ENCODE results near the gene RABL2A. TPM values are rescaled to one million over a fixed set of nuclear protein-coding genes. Genes with fewer than 3 reads are reported as not detected.
"Not testable (repeated sequence)": the region's sequence is repeated elsewhere in the genome, so short reads cannot be mapped to it uniquely, and the experiment has no call there.

RABL2A gene
- 13.4 and 18.7 TPM in 2 replicates for total RNA-seq (ENCODE audit: low replicate concordance)

DNA sequence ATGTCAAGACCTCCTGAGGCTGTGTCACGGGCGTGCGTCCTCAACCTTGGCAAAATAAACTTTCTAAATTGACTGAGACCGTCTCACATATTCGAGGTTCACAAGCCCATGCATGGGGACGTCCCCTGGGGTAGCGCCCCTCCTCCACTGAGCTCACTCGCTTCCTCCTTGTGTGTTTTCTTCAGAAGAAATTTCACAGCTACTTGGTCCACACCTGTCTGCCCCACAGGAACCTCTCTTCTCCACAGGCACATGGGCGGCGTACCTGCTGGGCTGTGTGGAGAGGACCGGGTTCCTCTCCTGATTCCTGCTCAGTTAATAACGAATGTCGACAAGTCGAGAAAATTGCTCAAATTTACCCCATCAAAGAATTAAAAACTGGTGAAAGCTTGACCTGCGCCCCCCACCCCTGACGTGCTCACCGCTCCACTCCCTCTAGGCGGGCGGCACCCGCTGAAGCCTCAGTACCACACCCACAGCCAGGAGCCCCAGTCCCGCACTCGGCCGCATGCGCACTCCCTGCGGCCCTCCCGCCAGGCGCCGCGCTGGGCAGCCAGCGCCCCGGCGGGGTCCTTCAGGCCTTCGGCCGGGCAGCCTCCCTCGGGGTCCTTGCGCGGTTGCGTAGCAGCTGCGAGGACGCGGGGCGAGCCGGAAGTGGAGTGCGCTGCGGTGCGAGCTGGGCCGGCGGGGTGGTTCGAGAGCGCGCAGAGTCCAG is at the start of gene RABL2A:
Gene RABL2A, plus strand, starts transcription at position 651 of the 715 bp plus-strand sequence. CDS start 1,341 bp downstream, outside the sequence.
- Histone ChIP-seq H3K4me3 (peak within 1 kb of the TSS; percentile 54), H2AFZ (replicated peaks) (peak within 1 kb of the TSS; percentile 50), H3K4me2 (peak within 1 kb of the TSS; percentile 76), H3K9ac (peak within 1 kb of the TSS; percentile 42)
- H3K27me3 Mint-ChIP-seq (ENCODE audit: insufficient read depth, low read depth); H3K27me3 ChIP-seq; H3K4me1 ChIP-seq; H3K36me3 ChIP-seq; H3F3A ChIP-seq (ENCODE audit: low read depth); H3K79me2 ChIP-seq (ENCODE audit: low read depth); H4K20me1 ChIP-seq (ENCODE audit: low read depth); H3K9me3 ChIP-seq (ENCODE audit: low read depth); H3K27ac ChIP-seq; H3K36me3 Mint-ChIP-seq; H3K9me3 Mint-ChIP-seq; H3K4me1 Mint-ChIP-seq: not testable (repeated sequence)
- Mint-ChIP-seq H3K27ac (peak within 1 kb of the TSS; percentile 40), H3K4me3 (peak within 1 kb of the TSS; percentile 91)
- peak; percentile 88 for DNase-seq (ENCODE audit: low spot score)

DNA sequence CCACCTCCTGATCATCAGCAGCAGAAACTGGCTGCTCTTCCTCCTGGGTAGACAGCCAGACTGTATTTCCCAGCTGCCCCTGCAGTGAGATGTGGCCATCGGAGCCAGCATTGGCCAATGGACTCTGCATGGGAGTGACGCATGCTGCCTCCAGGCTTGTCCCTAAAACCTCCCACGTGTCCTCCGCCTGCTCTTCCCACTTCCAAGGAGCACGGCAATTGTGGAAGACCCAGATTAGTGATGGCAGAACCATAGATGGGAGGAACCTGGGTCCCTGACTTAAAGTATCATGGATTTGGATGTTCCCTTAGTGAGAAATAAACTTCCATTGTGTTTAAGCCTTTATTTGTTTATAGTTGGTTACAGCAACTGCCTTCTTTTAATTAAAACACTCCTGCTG is 48.6 kb upstream of the RABL2A start:
- DNase-seq (ENCODE audit: low spot score); H3K36me3 ChIP-seq; H3K27ac ChIP-seq; H3K36me3 Mint-ChIP-seq; H3K79me2 ChIP-seq (ENCODE audit: low read depth); H3K9me3 ChIP-seq (ENCODE audit: low read depth); H3F3A ChIP-seq (ENCODE audit: low read depth); H3K27ac Mint-ChIP-seq; H3K27me3 Mint-ChIP-seq (ENCODE audit: insufficient read depth, low read depth); H3K4me3 Mint-ChIP-seq; H3K4me1 ChIP-seq; H4K20me1 ChIP-seq (ENCODE audit: low read depth); H3K4me3 ChIP-seq; H3K9ac ChIP-seq; H2AFZ ChIP-seq (replicated peaks); H3K9me3 Mint-ChIP-seq; H3K4me2 ChIP-seq; H3K27me3 ChIP-seq: not testable (repeated sequence)
- H3K4me1 Mint-ChIP-seq, result peaks cover 14% of the 10 kb centered on the region

DNA sequence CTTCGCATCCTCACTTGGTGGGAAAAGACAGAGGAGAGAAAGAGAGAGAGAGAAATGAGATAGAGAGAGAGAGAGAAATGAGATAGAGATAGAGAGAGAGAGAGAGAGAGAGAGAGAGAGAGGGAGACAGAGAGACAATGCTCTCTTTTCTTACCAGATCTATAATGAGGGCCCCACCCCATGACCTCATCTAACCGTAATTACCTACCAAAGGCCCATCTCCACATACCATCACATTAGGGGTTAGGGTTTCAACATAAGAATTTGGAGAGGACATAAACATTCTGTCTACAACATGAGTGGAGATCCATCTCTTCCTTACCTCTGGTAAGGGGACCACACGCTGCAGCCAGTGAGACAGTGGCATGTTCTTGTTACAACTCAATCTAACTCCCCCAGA is 44.6 kb upstream of the RABL2A start:
- not testable (repeated sequence) for H3K4me3 ChIP-seq; H3K9ac ChIP-seq; H3K27me3 ChIP-seq; H3K9me3 Mint-ChIP-seq; H4K20me1 ChIP-seq (ENCODE audit: low read depth); H3K36me3 ChIP-seq; H3F3A ChIP-seq (ENCODE audit: low read depth); H3K36me3 Mint-ChIP-seq; H3K27ac ChIP-seq; H2AFZ ChIP-seq (replicated peaks); H3K9me3 ChIP-seq (ENCODE audit: low read depth); H3K27me3 Mint-ChIP-seq (ENCODE audit: insufficient read depth, low read depth)
- DNase-seq (ENCODE audit: low spot score), result peak; percentile 10
- peaks cover 21% of the 10 kb centered on the region for H3K4me1 Mint-ChIP-seq
- Histone ChIP-seq H3K79me2 (ENCODE audit: low read depth) (peaks cover 13% of the 10 kb centered on the region), H3K4me2 (peak overlapping the region; percentile 95), H3K4me1 (peaks cover 11% of the 10 kb centered on the region)
- peak overlapping the region; percentile 82 for H3K4me3 Mint-ChIP-seq
- peak overlapping the region; percentile 73 for H3K27ac Mint-ChIP-seq

DNA sequence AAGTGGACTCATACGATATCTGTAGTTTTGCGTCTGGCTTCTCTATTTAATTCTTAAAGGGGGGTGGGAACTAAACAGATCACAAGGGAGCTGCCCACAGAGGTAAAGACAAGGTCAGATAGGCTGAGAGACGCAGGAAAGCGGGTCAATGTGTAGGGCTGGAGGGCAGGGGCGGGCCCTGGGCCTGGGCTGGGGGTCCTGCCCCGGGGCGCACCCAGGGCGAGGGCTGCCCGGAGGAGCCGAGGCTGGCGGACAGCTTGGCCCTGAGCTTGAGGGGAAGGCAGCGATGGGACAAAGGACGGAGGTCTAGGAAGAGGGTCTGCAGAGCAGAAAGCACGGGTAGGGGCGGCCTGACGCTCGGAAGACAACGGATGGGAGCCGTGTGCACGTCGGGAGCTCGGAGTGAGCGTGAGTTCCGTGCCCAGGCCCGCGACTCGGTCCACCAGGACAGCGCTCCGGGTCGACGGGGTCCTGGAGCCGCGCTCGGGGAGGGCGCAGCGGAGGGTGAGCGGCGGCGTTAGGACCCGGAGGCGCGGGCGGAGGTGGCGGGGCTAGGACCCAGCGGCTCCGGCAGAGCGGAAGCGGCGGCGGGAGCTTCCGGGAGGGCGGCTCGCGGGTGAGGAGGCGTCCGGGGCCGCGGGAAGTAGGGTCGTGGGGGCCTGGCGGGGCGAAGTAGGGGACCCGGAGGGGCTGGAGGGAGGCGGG is 43.4 kb upstream of the RABL2A start:
- H3K27me3 ChIP-seq, H3K27ac ChIP-seq: not testable (repeated sequence)
- peak overlapping the region; percentile 88 for H3K4me3 Mint-ChIP-seq

DNA sequence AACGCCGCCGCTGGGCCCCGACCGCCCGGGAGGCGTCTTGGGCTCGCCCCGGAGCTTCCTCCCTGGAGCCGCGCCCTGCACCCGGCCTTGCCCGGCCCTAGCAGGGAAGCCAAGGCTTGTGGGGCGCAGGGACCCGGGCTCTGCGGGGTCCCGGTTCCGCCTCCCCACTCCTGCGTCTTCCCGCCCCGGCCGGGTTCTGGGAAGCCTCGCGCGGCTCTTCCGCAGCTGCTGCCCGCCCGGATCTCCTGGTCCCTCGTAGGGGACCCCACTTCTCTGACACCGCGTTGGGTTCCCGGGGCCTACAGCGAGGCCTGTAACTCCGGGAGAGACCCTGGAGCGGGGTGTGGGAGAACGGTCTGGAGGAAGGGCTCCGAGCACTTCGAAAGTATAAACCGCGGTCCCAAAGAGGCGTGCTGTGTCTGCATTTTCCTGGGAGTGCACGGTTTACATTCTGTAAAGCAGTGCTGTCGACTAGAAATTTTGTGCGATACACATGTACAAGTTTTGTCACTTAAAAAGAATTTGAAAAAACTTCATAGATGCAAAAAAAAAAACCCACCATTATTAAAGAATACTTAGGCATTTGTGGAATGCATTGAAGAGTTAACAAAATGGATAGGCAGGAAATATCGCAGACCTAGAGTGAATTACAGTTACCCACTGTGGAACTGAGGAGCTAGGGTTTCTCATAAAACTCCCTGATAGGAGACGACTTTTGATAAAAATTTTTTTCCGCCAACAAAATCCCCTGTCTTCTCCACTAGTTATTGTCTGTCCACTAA is 42.6 kb upstream of the RABL2A start:
- H4K20me1 ChIP-seq (ENCODE audit: low read depth); H3F3A ChIP-seq (ENCODE audit: low read depth); H3K27me3 ChIP-seq; DNase-seq (ENCODE audit: low spot score); H3K27ac ChIP-seq; H3K9me3 ChIP-seq (ENCODE audit: low read depth); H3K9me3 Mint-ChIP-seq; H3K36me3 ChIP-seq; H3K27ac Mint-ChIP-seq; H3K27me3 Mint-ChIP-seq (ENCODE audit: insufficient read depth, low read depth); H3K36me3 Mint-ChIP-seq: not testable (repeated sequence)
- H2AFZ ChIP-seq (replicated peaks), result peak overlapping the region; percentile 19
- H3K4me1 ChIP-seq, result peaks cover 11% of the 10 kb centered on the region
- Mint-ChIP-seq H3K4me1 (peaks cover 21% of the 10 kb centered on the region), H3K4me3 (peak overlapping the region; percentile 81)
- H3K9ac ChIP-seq, result peak overlapping the region; percentile 48
- peaks cover 13% of the 10 kb centered on the region for H3K79me2 ChIP-seq (ENCODE audit: low read depth)
- H3K4me2 ChIP-seq, result peak overlapping the region; percentile 95
- peak overlapping the region; percentile 66 for H3K4me3 ChIP-seq

More for the DNA sequence above, 43.4 kb upstream of the RABL2A start:
- H4K20me1 ChIP-seq (ENCODE audit: low read depth); H3K36me3 Mint-ChIP-seq; H3K9me3 Mint-ChIP-seq; H3K9me3 ChIP-seq (ENCODE audit: low read depth); H3K36me3 ChIP-seq; H3K27me3 Mint-ChIP-seq (ENCODE audit: insufficient read depth, low read depth); H3F3A ChIP-seq (ENCODE audit: low read depth): not testable (repeated sequence)
- peak overlapping the region; percentile 66 for H3K4me3 ChIP-seq
- Mint-ChIP-seq H3K27ac (peak overlapping the region; percentile 84), H3K4me1 (peaks cover 21% of the 10 kb centered on the region)
- H3K9ac ChIP-seq, result peak overlapping the region; percentile 51
- peaks cover 11% of the 10 kb centered on the region for H3K4me1 ChIP-seq
- H3K79me2 ChIP-seq (ENCODE audit: low read depth), result peaks cover 13% of the 10 kb centered on the region
- peak overlapping the region; percentile 96 for H2AFZ ChIP-seq (replicated peaks)
- H3K4me2 ChIP-seq, result peak overlapping the region; percentile 95
- peak; percentile 84 for DNase-seq (ENCODE audit: low spot score)
